Measurements from ENCODE around the gene WDR37.

Gene WDR37

DNA sequence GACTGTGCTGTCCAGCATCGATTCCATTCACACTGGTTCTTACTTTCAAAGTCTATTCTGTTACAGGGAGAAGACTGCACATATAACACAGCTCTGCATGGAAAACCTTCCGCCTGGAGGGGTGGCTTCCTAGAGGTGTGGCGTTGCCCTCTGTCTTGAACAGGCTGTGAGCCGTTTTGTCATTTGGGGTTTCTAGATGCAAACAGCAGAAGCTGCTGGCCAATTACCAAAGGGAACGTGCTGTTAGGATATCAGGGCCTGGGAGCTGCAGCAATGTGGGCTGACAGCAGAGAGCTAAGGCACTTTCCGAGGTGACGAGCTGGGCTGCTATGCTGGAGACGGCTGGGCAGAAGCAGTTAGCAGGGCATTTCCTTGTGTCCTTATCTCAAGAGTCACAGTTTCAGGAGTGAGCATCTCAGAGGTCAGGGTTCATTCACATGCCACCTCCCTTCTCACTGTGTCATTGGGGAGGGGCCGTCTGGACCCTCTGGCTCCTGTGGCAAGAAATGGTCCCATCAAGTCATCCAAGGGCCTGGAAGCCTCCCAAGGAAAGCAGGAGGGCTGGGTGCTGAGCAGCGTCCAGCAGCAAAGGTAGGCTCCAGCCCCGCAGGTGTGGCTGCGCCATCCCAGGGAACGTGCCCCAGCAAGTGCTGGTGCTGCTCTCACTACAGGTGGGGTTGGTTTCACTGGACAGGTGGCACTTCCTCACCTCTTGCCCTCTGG, 106.5 kb downstream of the WDR37 start:
- Mint-ChIP-seq H3K4me3 (no peak overlapping the region), H3K27ac (no peak overlapping the region), H3K36me3 (no peaks in the 10 kb centered on the region), H3K9me3 (no peaks in the 10 kb centered on the region), H3K4me1 (no peaks in the 10 kb centered on the region)
- DNase-seq (ENCODE audit: low spot score in 2 of 2) (no peak), ATAC-seq (no peak)

DNA sequence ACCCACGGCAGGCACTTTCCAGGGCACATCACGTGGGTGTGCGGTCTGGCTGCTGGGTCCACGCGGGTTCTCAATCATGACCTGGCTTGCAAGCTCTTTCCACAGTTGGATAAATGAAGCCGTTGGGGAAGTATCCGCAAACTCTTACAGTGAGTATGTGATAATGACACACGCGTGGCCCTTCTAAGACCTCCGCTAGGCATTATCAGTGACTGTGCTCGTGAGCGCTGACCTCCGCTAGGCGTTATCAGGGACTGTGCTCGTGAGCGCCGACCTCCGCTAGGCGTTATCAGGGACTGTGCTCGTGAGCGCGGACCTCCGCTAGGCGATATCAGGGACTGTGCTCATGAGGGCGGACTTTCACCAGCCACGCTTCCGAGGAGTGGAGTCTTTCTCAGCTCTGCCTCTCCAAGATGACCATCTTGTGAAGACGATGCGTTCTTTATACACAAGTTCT, 107.0 kb downstream of the WDR37 start:
- no peaks in the 10 kb centered on the region for H3K4me1 Mint-ChIP-seq
- no peaks in the 10 kb centered on the region for H3K9me3 Mint-ChIP-seq
- no peaks in the 10 kb centered on the region for H3K36me3 Mint-ChIP-seq
- no peak overlapping the region for H3K27ac Mint-ChIP-seq
- ATAC-seq = no peak
- H3K4me3 Mint-ChIP-seq = no peak overlapping the region
- DNase-seq (ENCODE audit: low spot score in 2 of 2) = no peak

DNA sequence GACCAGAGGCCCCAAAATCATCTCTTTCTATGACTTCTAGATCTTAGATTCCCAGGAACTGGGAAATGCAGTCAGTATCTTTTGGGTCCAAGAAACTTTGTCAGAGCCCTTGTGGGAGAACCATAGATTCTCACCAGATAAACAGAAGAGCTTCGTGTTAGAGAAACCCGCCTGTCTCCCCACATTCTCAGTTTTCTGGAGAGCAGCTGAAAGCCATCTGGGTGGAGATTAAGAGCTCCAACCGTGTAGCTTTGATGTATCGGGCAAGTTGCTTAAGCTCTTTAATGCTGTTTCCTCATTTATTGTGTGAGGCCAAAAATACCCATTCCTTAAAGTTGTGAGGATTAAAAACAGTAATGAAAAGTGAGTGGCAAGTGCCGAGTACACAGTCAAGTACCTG, 107.6 kb downstream of the WDR37 start:
- DNase-seq (ENCODE audit: low spot score in 2 of 2) (no peak), ATAC-seq (no peak)
- H3K9me3 Mint-ChIP-seq = no peaks in the 10 kb centered on the region
- no peaks in the 10 kb centered on the region for H3K4me1 Mint-ChIP-seq
- no peak overlapping the region for H3K4me3 Mint-ChIP-seq
- H3K27ac Mint-ChIP-seq = no peak overlapping the region
- H3K36me3 Mint-ChIP-seq = no peaks in the 10 kb centered on the region

GRCh38 chr10:1166101-1166827, 110.1 kb downstream of the WDR37 start:
- no peak overlapping the region for H3K4me3 Mint-ChIP-seq
- no peaks in the 10 kb centered on the region for H3K36me3 Mint-ChIP-seq
- ATAC-seq (no peak), DNase-seq (ENCODE audit: low spot score in 2 of 2) (no peak)
- H3K27ac Mint-ChIP-seq = no peak overlapping the region
- no peaks in the 10 kb centered on the region for H3K4me1 Mint-ChIP-seq
- no peaks in the 10 kb centered on the region for H3K9me3 Mint-ChIP-seq

GRCh38 chr10:1166828-1167275, 110.7 kb downstream of the WDR37 start:
- H3K27ac Mint-ChIP-seq = no peak overlapping the region
- H3K4me3 Mint-ChIP-seq = no peak overlapping the region
- ATAC-seq = no peak
- H3K36me3 Mint-ChIP-seq = no peaks in the 10 kb centered on the region
- H3K4me1 Mint-ChIP-seq = no peaks in the 10 kb centered on the region
- DNase-seq (ENCODE audit: low spot score in 2 of 2) = no peak
- H3K9me3 Mint-ChIP-seq = no peaks in the 10 kb centered on the region

- no peaks in the 10 kb centered on the region for H3K36me3 Mint-ChIP-seq
- ATAC-seq (no peak), DNase-seq (ENCODE audit: low spot score in 2 of 2) (no peak)
- no peak overlapping the region for H3K27ac Mint-ChIP-seq
- H3K4me3 Mint-ChIP-seq = no peak overlapping the region
- H3K4me1 Mint-ChIP-seq = no peaks in the 10 kb centered on the region
- no peaks in the 10 kb centered on the region for H3K9me3 Mint-ChIP-seq
Measured at GRCh38 chr10:1168763-1169162, 112.6 kb downstream of the WDR37 start.

DNA sequence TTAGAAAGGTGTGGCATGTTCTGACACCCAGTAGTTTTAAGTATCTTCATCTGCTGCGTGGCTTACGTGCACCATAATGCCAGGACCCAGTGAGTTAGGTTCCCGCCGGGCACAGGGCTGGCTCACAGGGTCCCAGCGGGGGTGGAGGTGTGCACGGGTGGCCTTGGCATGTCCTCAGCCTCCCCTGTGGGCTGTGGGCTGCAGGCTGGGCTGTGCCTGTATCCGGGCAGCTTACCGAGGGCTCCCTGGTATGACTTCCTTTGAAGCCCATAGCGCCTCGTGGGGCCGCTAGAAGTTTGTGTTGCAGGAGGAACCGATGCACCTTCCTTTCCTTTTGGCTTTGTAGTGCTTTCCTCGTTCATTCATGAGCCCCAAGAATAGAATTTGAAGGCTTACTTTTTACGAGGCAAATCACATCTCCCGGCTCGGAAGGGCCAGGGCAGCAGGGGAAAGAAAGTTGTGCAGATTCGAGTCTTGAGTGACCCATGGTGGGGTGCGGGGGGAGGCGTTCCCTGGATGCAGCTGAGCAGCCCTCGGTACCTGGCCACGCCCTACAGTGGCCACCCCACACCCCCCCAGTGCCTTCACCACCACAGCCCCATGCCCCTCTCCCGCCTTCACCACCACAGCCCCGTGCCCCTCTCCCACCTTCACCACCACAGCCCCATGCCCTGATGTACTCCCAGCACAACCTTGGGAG, 113.2 kb downstream of the WDR37 start:
- Mint-ChIP-seq H3K36me3 (no peaks in the 10 kb centered on the region), H3K27ac (no peak overlapping the region), H3K9me3 (no peaks in the 10 kb centered on the region), H3K4me1 (no peaks in the 10 kb centered on the region), H3K4me3 (no peak overlapping the region)
- DNase-seq (ENCODE audit: low spot score in 2 of 2) = no peak
- ATAC-seq = no peak

GRCh38 chr10:1169981-1170866, 114.0 kb downstream of the WDR37 start:
- Mint-ChIP-seq H3K4me3 (no peak overlapping the region), H3K9me3 (no peaks in the 10 kb centered on the region), H3K36me3 (no peaks in the 10 kb centered on the region), H3K27ac (no peak overlapping the region), H3K4me1 (no peaks in the 10 kb centered on the region)
- DNase-seq (ENCODE audit: low spot score in 2 of 2) = no peak
- ATAC-seq = no peak

GRCh38 chr10:1170867-1171180, 114.6 kb downstream of the WDR37 start:
- no peak overlapping the region for H3K27ac Mint-ChIP-seq

GRCh38 chr10:1171182-1171581, 115.0 kb downstream of the WDR37 start:
- Mint-ChIP-seq H3K36me3 (no peaks in the 10 kb centered on the region), H3K4me1 (no peaks in the 10 kb centered on the region), H3K9me3 (no peaks in the 10 kb centered on the region), H3K27ac (no peak overlapping the region), H3K4me3 (no peak overlapping the region)
- DNase-seq (ENCODE audit: low spot score in 2 of 2) = no peak
- ATAC-seq = no peak

More at GRCh38 chr10:1170867-1171180, 114.6 kb downstream of the WDR37 start:
- H3K9me3 Mint-ChIP-seq = no peaks in the 10 kb centered on the region
- H3K4me1 Mint-ChIP-seq = no peaks in the 10 kb centered on the region
- DNase-seq (ENCODE audit: low spot score in 2 of 2) = no peak
- no peaks in the 10 kb centered on the region for H3K36me3 Mint-ChIP-seq
- no peak for ATAC-seq
- no peak overlapping the region for H3K4me3 Mint-ChIP-seq

DNA sequence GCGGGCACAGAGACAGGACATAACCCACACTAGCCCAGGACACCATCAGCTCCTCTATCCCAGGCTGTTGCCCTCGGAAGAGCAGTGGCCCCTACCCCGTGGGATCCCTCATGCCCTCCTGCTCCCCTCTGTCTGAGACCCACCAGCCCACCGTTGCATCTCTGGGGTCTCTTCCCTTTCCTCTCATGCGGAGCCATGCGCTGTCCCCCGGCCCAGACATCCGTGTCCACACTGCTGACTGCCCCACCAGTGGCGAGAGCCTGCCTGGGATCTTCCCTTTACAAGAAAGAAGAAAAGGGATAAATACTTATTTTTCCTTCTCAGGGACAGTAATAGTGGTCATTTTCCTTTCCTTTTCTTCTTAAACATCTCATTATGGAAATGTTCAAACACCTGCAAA, 115.4 kb downstream of the WDR37 start:
- no peak overlapping the region for H3K4me3 Mint-ChIP-seq
- DNase-seq (ENCODE audit: low spot score in 2 of 2) = no peak
- H3K36me3 Mint-ChIP-seq = no peaks in the 10 kb centered on the region
- H3K4me1 Mint-ChIP-seq = no peaks in the 10 kb centered on the region
- H3K27ac Mint-ChIP-seq = no peak overlapping the region
- no peaks in the 10 kb centered on the region for H3K9me3 Mint-ChIP-seq
- no peak for ATAC-seq

GRCh38 chr10:1172256-1172984, 116.2 kb downstream of the WDR37 start:
- Mint-ChIP-seq H3K9me3 (no peaks in the 10 kb centered on the region), H3K27ac (no peak overlapping the region), H3K4me1 (no peaks in the 10 kb centered on the region), H3K4me3 (no peak overlapping the region), H3K36me3 (no peaks in the 10 kb centered on the region)
- no peak for ATAC-seq
- no peak for DNase-seq (ENCODE audit: low spot score in 2 of 2)

- no peak for ATAC-seq
- no peaks in the 10 kb centered on the region for H3K9me3 Mint-ChIP-seq
- no peak for DNase-seq (ENCODE audit: low spot score in 2 of 2)
- no peaks in the 10 kb centered on the region for H3K4me1 Mint-ChIP-seq
- H3K4me3 Mint-ChIP-seq = no peak overlapping the region
- H3K36me3 Mint-ChIP-seq = no peaks in the 10 kb centered on the region
- no peak overlapping the region for H3K27ac Mint-ChIP-seq
Measured at GRCh38 chr10:1173091-1173490, 116.9 kb downstream of the WDR37 start.

DNA sequence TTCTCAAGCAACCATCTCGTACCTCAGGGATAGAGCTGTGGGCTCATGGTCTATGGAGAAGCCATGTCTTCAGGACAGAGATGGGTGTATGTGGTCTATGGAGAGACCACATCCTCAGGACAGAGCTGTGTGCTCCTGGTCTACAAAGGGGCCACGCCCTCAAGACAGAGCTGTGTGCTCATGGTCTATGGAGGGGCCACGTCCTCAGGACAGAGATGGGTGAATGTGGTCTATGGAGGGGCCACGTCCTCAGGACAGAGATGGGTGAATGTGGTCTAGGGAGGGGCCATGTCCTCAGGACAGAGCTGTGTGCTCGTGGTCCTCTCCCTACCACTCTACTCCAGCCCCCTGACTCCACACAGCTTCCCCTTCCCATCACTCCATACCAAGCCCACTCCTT, 117.8 kb downstream of the WDR37 start:
- DNase-seq (ENCODE audit: low spot score in 2 of 2) (no peak), ATAC-seq (peak; percentile 37)
- no peaks in the 10 kb centered on the region for H3K36me3 Mint-ChIP-seq
- no peaks in the 10 kb centered on the region for H3K4me1 Mint-ChIP-seq
- no peak overlapping the region for H3K4me3 Mint-ChIP-seq
- no peak overlapping the region for H3K27ac Mint-ChIP-seq
- H3K9me3 Mint-ChIP-seq = no peaks in the 10 kb centered on the region

All from stimulated activated effector memory CD8-positive, alpha-beta T cell treated with anti-CD3 and anti-CD28 coated beads, Interleukin-12 subunit alpha, Interleukin-12 subunit beta, amount 100 ng/mL, for 72 hours (primary cell).